Body of pancreas (tissue), 4 donors: ENCODE results near the gene SLC25A43. TPM values are rescaled to one million over a fixed set of nuclear protein-coding genes. Genes with fewer than 3 reads are reported as not detected.

Source experiments
- ATAC-seq: fragments of 150-250 bp; one replicate; pipeline ENCODE4 v1.9.1; 2016
- DNase-seq, 4 donors: peaks; one replicate each; pipeline ENCODE4 v3.0.0-alpha.2; 2019
- H3K27ac ChIP-seq, 4 donors: fragments of 200-600 bp; sonication (generic); 1 replicate in 3 of 4; 2 replicates in 1 of 4; pipeline versions ENCODE4 v1.5.1 to v1.6.1; 2016 to 2019; ENCODE audit warnings: mild to moderate bottlenecking in 1 of 4, mixed read lengths in 1 of 4, moderate library complexity in 1 of 4
- H3K27me3 ChIP-seq, 2 donors: fragments of 200-600 bp; sonication (generic); one replicate each; pipeline ENCODE4 v1.6.0; 2016; ENCODE audit warnings: mild to moderate bottlenecking in 1 of 2
- H3K36me3 ChIP-seq, 2 donors: fragments of 200-600 bp; sonication (generic); replicated peaks in 1 of 2; 2 replicates each; pipeline ENCODE4 v1.5.1; 2016; ENCODE audit warnings: low read depth in 2 of 2; ENCODE audit not compliant: insufficient read depth in 1 of 2
- H3K4me1 ChIP-seq: fragments of 200-600 bp; sonication (generic); one replicate; pipeline ENCODE4 v1.6.0; 2016
- H3K4me3 ChIP-seq, 2 donors: fragments of 200-600 bp; sonication (generic); 1 replicate in 1 of 2; 2 replicates in 1 of 2; pipeline ENCODE4 v1.5.1; 2016 to 2019
- H3K9me3 ChIP-seq, 3 donors: fragments of 200-600 bp; sonication (generic); 1 replicate in 2 of 3; 2 replicates in 1 of 3; pipeline ENCODE4 v1.5.1; 2016
- POLR2A ChIP-seq, 3 donors: fragments of 450-650 bp; IDR thresholded peaks; one replicate each; pipeline ENCODE4 v1.6.1; 2016; ENCODE audit warnings: antibody characterized with exemption in 3 of 3, mild to moderate bottlenecking in 2 of 3
- WGBS, 2 donors: methylation state at CpG; one replicate each; pipeline ENCODE4 v1.1.5; 2017; 5-methylcytosine and 5-hydroxymethylcytosine counted together
- intact Hi-C: fragments of 100-400 bp; cut with DNase I; formaldehyde crosslinking; loops from one replicate; pipeline ENCODE4 v1.15.1; 2023
- total RNA-seq, 2 donors: library from RNA; depleted of rRNA; stranded (reverse); fragments of >200 nt; gene quantifications; one replicate each; pipeline ENCODE4 v1.1.0, GENCODE V29; 2016
- TF ChIP-seq, protein P1 (sequence below), 7 experiments: fragments of 450-650 bp in 4 of 7; fragments of 200-600 bp in 3 of 7; sonication (generic) in 3 of 7; IDR thresholded peaks; one replicate each; pipeline ENCODE4 v1.5.1; 2016 to 2019; ENCODE audit warnings: antibody characterized with exemption in 7 of 7

SLC25A43 gene
- total RNA-seq, 2 donors from 2014 or later: 10.6 to 13.8 TPM

DNA sequence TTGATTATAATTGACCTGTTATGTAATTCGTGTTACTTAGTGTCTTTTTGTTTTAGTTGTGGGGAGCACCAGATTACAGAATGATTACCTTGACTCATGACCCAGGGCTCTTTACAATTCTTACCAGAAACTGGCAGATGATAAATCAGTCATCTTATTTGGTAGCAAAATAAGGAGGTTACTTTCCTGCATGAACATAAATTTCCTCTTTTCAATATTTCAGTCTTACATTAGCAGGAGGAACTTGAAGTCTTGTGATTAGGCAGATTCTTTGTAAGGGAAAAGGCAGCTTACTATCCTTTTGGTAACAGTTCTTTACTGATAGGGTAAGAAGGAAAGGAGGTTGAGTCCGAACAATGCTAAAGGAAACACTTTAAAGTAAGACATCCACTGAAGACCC lies 43.1 kb downstream of the SLC25A43 start:
- intact Hi-C loops: no loop called here
- Histone ChIP-seq H3K27me3 (no peaks in the 10 kb centered on the region), H3K36me3 (no peaks in the 10 kb centered on the region), H3K9me3 (no peaks in the 10 kb centered on the region), H3K4me1 (no peaks in the 10 kb centered on the region), H3K4me3 (no peak overlapping the region), H3K27ac (no peak overlapping the region)
- ATAC-seq: no peak
- WGBS, 2 donors: 62 to 69% methylated on average over 2 of the region's 2 CpGs
- DNase-seq: no peak
- TF ChIP-seq POLR2A (IDR thresholded peaks at IDR 0.05): no peak
- TF ChIP-seq, protein P1, sequence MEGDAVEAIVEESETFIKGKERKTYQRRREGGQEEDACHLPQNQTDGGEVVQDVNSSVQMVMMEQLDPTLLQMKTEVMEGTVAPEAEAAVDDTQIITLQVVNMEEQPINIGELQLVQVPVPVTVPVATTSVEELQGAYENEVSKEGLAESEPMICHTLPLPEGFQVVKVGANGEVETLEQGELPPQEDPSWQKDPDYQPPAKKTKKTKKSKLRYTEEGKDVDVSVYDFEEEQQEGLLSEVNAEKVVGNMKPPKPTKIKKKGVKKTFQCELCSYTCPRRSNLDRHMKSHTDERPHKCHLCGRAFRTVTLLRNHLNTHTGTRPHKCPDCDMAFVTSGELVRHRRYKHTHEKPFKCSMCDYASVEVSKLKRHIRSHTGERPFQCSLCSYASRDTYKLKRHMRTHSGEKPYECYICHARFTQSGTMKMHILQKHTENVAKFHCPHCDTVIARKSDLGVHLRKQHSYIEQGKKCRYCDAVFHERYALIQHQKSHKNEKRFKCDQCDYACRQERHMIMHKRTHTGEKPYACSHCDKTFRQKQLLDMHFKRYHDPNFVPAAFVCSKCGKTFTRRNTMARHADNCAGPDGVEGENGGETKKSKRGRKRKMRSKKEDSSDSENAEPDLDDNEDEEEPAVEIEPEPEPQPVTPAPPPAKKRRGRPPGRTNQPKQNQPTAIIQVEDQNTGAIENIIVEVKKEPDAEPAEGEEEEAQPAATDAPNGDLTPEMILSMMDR (IDR thresholded peaks at IDR 0.05): no peak

DNA sequence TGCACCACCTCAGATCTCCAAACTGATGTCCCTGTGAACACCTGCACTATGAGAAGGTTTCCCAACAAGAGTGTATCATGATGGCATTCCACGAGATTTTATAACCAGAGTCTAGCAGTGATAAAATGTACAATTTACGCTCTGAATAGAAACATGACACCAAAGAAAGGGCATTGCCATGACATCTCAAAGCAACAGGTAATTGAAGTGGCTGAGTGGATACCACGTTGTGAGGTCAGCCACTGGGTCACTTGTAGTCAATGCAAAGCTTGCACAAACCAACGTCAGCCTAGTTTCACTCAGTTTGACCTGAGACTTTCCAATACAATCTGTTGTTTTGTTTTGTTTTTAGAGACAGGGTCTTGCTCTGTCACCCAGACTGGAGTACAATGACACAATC lies 54.1 kb downstream of the SLC25A43 start:
- intact Hi-C loops: no loop called here
- H3K4me1 ChIP-seq: no peaks in the 10 kb centered on the region
- WGBS, 2 donors: 62 to 92% methylated on average over 4 of the region's 4 CpGs
- TF ChIP-seq, protein P1 (IDR thresholded peaks at IDR 0.05): no peak
- TF ChIP-seq POLR2A (IDR thresholded peaks at IDR 0.05): no peak
- no peak overlapping the region for H3K4me3 ChIP-seq
- ATAC-seq: no peak
- no peak for DNase-seq
- H3K27ac ChIP-seq: no peak overlapping the region
- H3K9me3 ChIP-seq: no peaks in the 10 kb centered on the region
- no peaks in the 10 kb centered on the region for H3K27me3 ChIP-seq
- no peaks in the 10 kb centered on the region for H3K36me3 ChIP-seq

DNA sequence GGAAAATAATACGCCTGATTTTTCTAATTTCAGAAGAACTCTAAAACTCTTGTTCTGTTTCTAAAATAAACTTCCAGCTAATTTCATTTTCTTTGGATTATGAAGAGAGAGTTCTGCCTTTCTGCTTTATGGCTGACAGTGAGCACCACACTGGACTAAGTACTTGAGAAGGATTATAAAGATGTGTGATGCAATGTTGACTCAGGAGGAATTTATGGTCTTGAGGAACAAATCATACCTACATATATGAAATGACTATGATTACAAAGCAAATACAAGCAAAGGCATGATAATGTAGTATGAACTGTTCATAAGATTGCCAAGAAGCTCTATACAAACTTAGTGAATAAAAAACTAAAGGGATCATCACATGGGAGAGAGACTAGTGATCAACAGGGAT lies 56.1 kb downstream of the SLC25A43 start:
- DNase-seq (no peak), ATAC-seq (no peak)
- Histone ChIP-seq H3K4me1 (no peaks in the 10 kb centered on the region), H3K27me3 (no peaks in the 10 kb centered on the region), H3K36me3 (no peaks in the 10 kb centered on the region), H3K4me3 (no peak overlapping the region), H3K9me3 (no peaks in the 10 kb centered on the region), H3K27ac (no peak overlapping the region)
- intact Hi-C loops: no loop called here
- TF ChIP-seq, protein P1 (IDR thresholded peaks at IDR 0.05): no peak
- no peak for TF ChIP-seq POLR2A (IDR thresholded peaks at IDR 0.05)
- 94 to 100% methylated on average over 1 of the region's 1 CpG for WGBS, 2 donors

DNA sequence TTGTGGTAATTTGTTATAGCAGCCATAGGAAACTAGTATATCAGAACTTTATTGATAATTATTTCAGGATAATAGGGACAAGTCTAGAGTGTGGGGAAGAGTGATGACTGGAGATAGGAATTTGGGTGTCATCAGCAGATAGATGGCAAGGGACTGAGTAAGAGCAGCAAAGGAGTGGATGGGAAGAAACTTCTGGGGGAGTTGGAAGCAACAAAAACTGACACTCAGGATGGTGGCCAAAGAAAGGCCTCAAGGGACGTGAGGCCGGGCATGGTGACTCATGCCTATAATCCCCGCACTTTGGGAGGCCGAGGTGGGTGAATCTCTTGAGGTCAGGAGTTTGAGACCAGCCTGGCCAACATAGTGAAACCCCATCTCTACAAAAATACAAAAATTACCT lies 60.0 kb downstream of the SLC25A43 start:
- no peak for DNase-seq
- no peak for TF ChIP-seq POLR2A (IDR thresholded peaks at IDR 0.05)
- TF ChIP-seq, protein P1 (IDR thresholded peaks at IDR 0.05): no peak
- ATAC-seq: no peak

DNA sequence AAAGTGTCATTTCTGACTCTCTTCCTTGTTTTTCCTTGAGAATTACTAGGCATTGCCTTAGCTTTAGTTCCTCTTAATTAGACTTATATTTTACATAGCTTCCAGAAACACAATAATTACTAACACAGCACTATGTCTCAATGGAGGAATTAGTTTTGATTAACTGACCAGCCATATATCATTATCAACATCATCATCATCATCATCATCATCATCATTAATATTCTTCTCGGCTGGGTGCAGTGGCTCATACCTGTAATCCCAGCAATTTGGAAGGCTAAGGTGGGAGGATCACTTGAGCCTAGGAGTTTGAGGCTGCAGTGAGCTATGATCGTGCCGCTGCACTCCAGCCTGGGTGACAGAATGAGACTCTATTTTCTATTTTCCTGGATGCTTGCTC lies 66.4 kb downstream of the SLC25A43 start:
- Histone ChIP-seq H3K4me1 (peaks cover 8% of the 10 kb centered on the region), H3K4me3 (no peak overlapping the region), H3K27me3 (no peaks in the 10 kb centered on the region), H3K27ac (peak overlapping the region in 2 of 4 donors; percentile 96 to 98), H3K36me3 (peaks cover 0 to 2% of the 10 kb centered on the region in 2 donors), H3K9me3 (no peaks in the 10 kb centered on the region)
- DNase-seq (no peak), ATAC-seq (no peak)
- TF ChIP-seq, protein P1 (IDR thresholded peaks at IDR 0.05): no peak
- no peak for TF ChIP-seq POLR2A (IDR thresholded peaks at IDR 0.05)
- intact Hi-C loops: no loop called here
- 88 to 97% methylated on average over 3 of the region's 3 CpGs for WGBS, 2 donors

More for the DNA sequence above, 60.0 kb downstream of the SLC25A43 start:
- Histone ChIP-seq H3K9me3 (no peaks in the 10 kb centered on the region), H3K27ac (no peak overlapping the region), H3K4me1 (no peaks in the 10 kb centered on the region), H3K36me3 (no peaks in the 10 kb centered on the region), H3K4me3 (no peak overlapping the region), H3K27me3 (no peaks in the 10 kb centered on the region)
- WGBS, 2 donors: 91 to 94% methylated on average over 3 to 4 of the region's 4 CpGs
- intact Hi-C loops: no loop called here
